Measurements from ENCODE around the gene ANAPC15. TPM values are rescaled to one million over a fixed set of nuclear protein-coding genes. Genes with fewer than 3 reads are reported as not detected.
A peak's percentile ranks its signal among the peaks of the same experiment; 100 is the strongest.
"Not testable (repeated sequence)": the region's sequence is repeated elsewhere in the genome, so short reads cannot be mapped to it uniquely, and the experiment has no call there.

ANAPC15 gene
- total RNA-seq, 1 donor = 21.7 TPM

GRCh38 chr11:72154816-72155215, 42.3 kb upstream of the ANAPC15 start:
- Histone ChIP-seq H3K4me1 (ENCODE audit: insufficient read depth, low read length) (no peaks in the 10 kb centered on the region), H3K9me3 (ENCODE audit: low read depth, low read length) (no peaks in the 10 kb centered on the region), H2AFZ (ENCODE audit: low read length) (no peak overlapping the region), H4K20me1 (ENCODE audit: insufficient read depth, low read length) (no peaks in the 10 kb centered on the region), H3K36me3 (ENCODE audit: insufficient read depth, low read length) (no peaks in the 10 kb centered on the region), H3K4me2 (ENCODE audit: insufficient read depth, low read length) (no peak overlapping the region), H3K27me3 (ENCODE audit: insufficient read depth, low read length) (peaks cover 7% of the 10 kb centered on the region), H3K79me2 (ENCODE audit: insufficient read depth, low read length) (no peaks in the 10 kb centered on the region), H3K4me3 (ENCODE audit: insufficient read depth, low read length) (no peak overlapping the region), H3K27ac (ENCODE audit: low read depth, low read length) (no peak overlapping the region)
- no peak for DNase-seq (ENCODE audit: insufficient read length, low spot score, missing footprints)
- no peak for TF ChIP-seq CTCF (IDR thresholded peaks at IDR 0.05; ENCODE audit: extremely low read depth, low read depth, low read length)

GRCh38 chr11:72153874-72154273, 41.4 kb upstream of the ANAPC15 start:
- H3K79me2 ChIP-seq (ENCODE audit: insufficient read depth, low read length); H3K4me2 ChIP-seq (ENCODE audit: insufficient read depth, low read length); H3K9me3 ChIP-seq (ENCODE audit: low read depth, low read length); H2AFZ ChIP-seq (ENCODE audit: low read length); DNase-seq (ENCODE audit: insufficient read length, low spot score, missing footprints); H3K36me3 ChIP-seq (ENCODE audit: insufficient read depth, low read length); H3K4me1 ChIP-seq (ENCODE audit: insufficient read depth, low read length); H4K20me1 ChIP-seq (ENCODE audit: insufficient read depth, low read length); H3K4me3 ChIP-seq (ENCODE audit: insufficient read depth, low read length); H3K27me3 ChIP-seq (ENCODE audit: insufficient read depth, low read length); H3K27ac ChIP-seq (ENCODE audit: low read depth, low read length): not testable (repeated sequence)

- no peak overlapping the region for H2AFZ ChIP-seq (ENCODE audit: low read length)
- H4K20me1 ChIP-seq (ENCODE audit: insufficient read depth, low read length) = no peaks in the 10 kb centered on the region
- DNase-seq (ENCODE audit: insufficient read length, low spot score, missing footprints) = no peak
- no peaks in the 10 kb centered on the region for H3K4me1 ChIP-seq (ENCODE audit: insufficient read depth, low read length)
- TF ChIP-seq CTCF (IDR thresholded peaks at IDR 0.05; ENCODE audit: extremely low read depth, low read depth, low read length) = no peak
- no peak overlapping the region for H3K27ac ChIP-seq (ENCODE audit: low read depth, low read length)
- H3K27me3 ChIP-seq (ENCODE audit: insufficient read depth, low read length) = no peaks in the 10 kb centered on the region
- H3K79me2 ChIP-seq (ENCODE audit: insufficient read depth, low read length) = no peaks in the 10 kb centered on the region
- no peak overlapping the region for H3K4me3 ChIP-seq (ENCODE audit: insufficient read depth, low read length)
- no peak overlapping the region for H3K4me2 ChIP-seq (ENCODE audit: insufficient read depth, low read length)
- H3K9me3 ChIP-seq (ENCODE audit: low read depth, low read length) = no peaks in the 10 kb centered on the region
- H3K36me3 ChIP-seq (ENCODE audit: insufficient read depth, low read length) = no peaks in the 10 kb centered on the region
These were observed 38.4 kb upstream of the ANAPC15 start for GRCh38 chr11:72150882-72151281.

GRCh38 chr11:72146625-72147024, 34.1 kb upstream of the ANAPC15 start:
- no peaks in the 10 kb centered on the region for H3K36me3 ChIP-seq (ENCODE audit: insufficient read depth, low read length)
- peak overlapping the region; percentile 15 for H3K27ac ChIP-seq (ENCODE audit: low read depth, low read length)
- no peaks in the 10 kb centered on the region for H3K9me3 ChIP-seq (ENCODE audit: low read depth, low read length)
- peaks cover 29% of the 10 kb centered on the region for H3K4me1 ChIP-seq (ENCODE audit: insufficient read depth, low read length)
- H3K27me3 ChIP-seq (ENCODE audit: insufficient read depth, low read length) = no peaks in the 10 kb centered on the region
- H3K4me2 ChIP-seq (ENCODE audit: insufficient read depth, low read length) = no peak overlapping the region
- H3K79me2 ChIP-seq (ENCODE audit: insufficient read depth, low read length) = no peaks in the 10 kb centered on the region
- no peak overlapping the region for H3K4me3 ChIP-seq (ENCODE audit: insufficient read depth, low read length)
- no peak for TF ChIP-seq CTCF (IDR thresholded peaks at IDR 0.05; ENCODE audit: extremely low read depth, low read depth, low read length)
- DNase-seq (ENCODE audit: insufficient read length, low spot score, missing footprints) = no peak
- peak overlapping the region; percentile 76 for H2AFZ ChIP-seq (ENCODE audit: low read length)
- no peaks in the 10 kb centered on the region for H4K20me1 ChIP-seq (ENCODE audit: insufficient read depth, low read length)
